ENCODE measurements around the gene SPP1. TPM values are rescaled to one million over a fixed set of nuclear protein-coding genes. Genes with fewer than 3 reads are reported as not detected.

The SPP1 gene
- total RNA-seq, 1 donor from 2014 or later = 375 TPM

- TF ChIP-seq CTCF (conservative IDR thresholded peaks at IDR 0.05) = no peak
- Mint-ChIP-seq H3K27me3 (no peaks in the 10 kb centered on the region), H3K4me3 (no peak overlapping the region), H3K9me3 (no peaks in the 10 kb centered on the region), H3K27ac (no peak overlapping the region), H3K36me3 (peaks cover 24% of the 10 kb centered on the region), H3K4me1 (ENCODE audit: unreplicated experiment) (peaks cover 48% of the 10 kb centered on the region)
- DNase-seq (ENCODE audit: extremely low spot score, unreplicated experiment) = no peak
Observed at GRCh38 chr4:88012647-88013046, 37.1 kb downstream of the SPP1 start.

- no peak for DNase-seq (ENCODE audit: extremely low spot score, unreplicated experiment)
- no peak overlapping the region for H3K4me3 Mint-ChIP-seq
- H3K36me3 Mint-ChIP-seq = peaks cover 36% of the 10 kb centered on the region
- peaks cover 56% of the 10 kb centered on the region for H3K4me1 Mint-ChIP-seq (ENCODE audit: unreplicated experiment)
- H3K9me3 Mint-ChIP-seq = no peaks in the 10 kb centered on the region
- TF ChIP-seq CTCF (conservative IDR thresholded peaks at IDR 0.05) = no peak
- no peak overlapping the region for H3K27ac Mint-ChIP-seq
- H3K27me3 Mint-ChIP-seq = no peaks in the 10 kb centered on the region
Observed at GRCh38 chr4:88014386-88014905, 38.9 kb downstream of the SPP1 start.

- no peaks in the 10 kb centered on the region for H3K9me3 Mint-ChIP-seq
- peaks cover 54% of the 10 kb centered on the region for H3K4me1 Mint-ChIP-seq (ENCODE audit: unreplicated experiment)
- no peak overlapping the region for H3K4me3 Mint-ChIP-seq
- no peak overlapping the region for H3K27ac Mint-ChIP-seq
- H3K36me3 Mint-ChIP-seq = peaks cover 41% of the 10 kb centered on the region
- TF ChIP-seq CTCF (conservative IDR thresholded peaks at IDR 0.05) = no peak
- H3K27me3 Mint-ChIP-seq = no peaks in the 10 kb centered on the region
- DNase-seq (ENCODE audit: extremely low spot score, unreplicated experiment) = no peak
Observed at GRCh38 chr4:88015659-88016295, 40.3 kb downstream of the SPP1 start.

GRCh38 chr4:88017516-88018297, 42.2 kb downstream of the SPP1 start:
- peaks cover 46% of the 10 kb centered on the region for H3K36me3 Mint-ChIP-seq
- peaks cover 45% of the 10 kb centered on the region for H3K4me1 Mint-ChIP-seq (ENCODE audit: unreplicated experiment)
- no peak overlapping the region for H3K4me3 Mint-ChIP-seq
- DNase-seq (ENCODE audit: extremely low spot score, unreplicated experiment) = no peak
- H3K9me3 Mint-ChIP-seq = no peaks in the 10 kb centered on the region
- no peak for TF ChIP-seq CTCF (conservative IDR thresholded peaks at IDR 0.05)
- peak overlapping the region; percentile 11 for H3K27ac Mint-ChIP-seq
- no peaks in the 10 kb centered on the region for H3K27me3 Mint-ChIP-seq

GRCh38 chr4:88018466-88018865, 43.0 kb downstream of the SPP1 start:
- no peak for DNase-seq (ENCODE audit: extremely low spot score, unreplicated experiment)
- peaks cover 37% of the 10 kb centered on the region for H3K4me1 Mint-ChIP-seq (ENCODE audit: unreplicated experiment)
- no peak overlapping the region for H3K4me3 Mint-ChIP-seq
- TF ChIP-seq CTCF (conservative IDR thresholded peaks at IDR 0.05) = no peak
- peak overlapping the region; percentile 11 for H3K27ac Mint-ChIP-seq
- no peaks in the 10 kb centered on the region for H3K27me3 Mint-ChIP-seq
- H3K9me3 Mint-ChIP-seq = no peaks in the 10 kb centered on the region
- peaks cover 51% of the 10 kb centered on the region for H3K36me3 Mint-ChIP-seq

Measured in type B pancreatic cell (in vitro differentiated cells).